ENCODE measurements around the gene TRIM28. TPM values are rescaled to one million over a fixed set of nuclear protein-coding genes. Genes with fewer than 3 reads are reported as not detected.
A peak's percentile ranks its signal among the peaks of the same experiment; 100 is the strongest.
"Not testable (repeated sequence)": the region's sequence is repeated elsewhere in the genome, so short reads cannot be mapped to it uniquely, and the experiment has no call there.

The TRIM28 gene
- total RNA-seq, 2 experiments from 2014 or later = 527 to 550 TPM

- POLR2A ChIA-PET = interaction anchor here (2.3 kb wide), 1 partner anchor 16 kb away, joined by 13 read pairs; the partner anchor contains the start of gene ZBTB45
- H3K27ac Mint-ChIP-seq = no peak overlapping the region
- H3K4me1 Mint-ChIP-seq (ENCODE audit: low read depth) = peaks cover 8% of the 10 kb centered on the region
- CTCF ChIA-PET = interaction anchor here (1.5 to 2.6 kb wide), 2 partner anchors 17 kb away, joined by 4 to 12 read pairs; partner anchors contain the start of gene ZBTB45
- peak overlapping the region; percentile 76 for H3K4me3 Mint-ChIP-seq
- DNase-seq (no peak), ATAC-seq (no peak)
- no peaks in the 10 kb centered on the region for H3K36me3 Mint-ChIP-seq (ENCODE audit: low read depth)
- peaks cover 11% of the 10 kb centered on the region for H3K27me3 Mint-ChIP-seq
- intact Hi-C loops (cut with micrococcal nuclease) = no loop called here
- H3K9me3 Mint-ChIP-seq = no peaks in the 10 kb centered on the region
- TF ChIP-seq, protein P1, sequence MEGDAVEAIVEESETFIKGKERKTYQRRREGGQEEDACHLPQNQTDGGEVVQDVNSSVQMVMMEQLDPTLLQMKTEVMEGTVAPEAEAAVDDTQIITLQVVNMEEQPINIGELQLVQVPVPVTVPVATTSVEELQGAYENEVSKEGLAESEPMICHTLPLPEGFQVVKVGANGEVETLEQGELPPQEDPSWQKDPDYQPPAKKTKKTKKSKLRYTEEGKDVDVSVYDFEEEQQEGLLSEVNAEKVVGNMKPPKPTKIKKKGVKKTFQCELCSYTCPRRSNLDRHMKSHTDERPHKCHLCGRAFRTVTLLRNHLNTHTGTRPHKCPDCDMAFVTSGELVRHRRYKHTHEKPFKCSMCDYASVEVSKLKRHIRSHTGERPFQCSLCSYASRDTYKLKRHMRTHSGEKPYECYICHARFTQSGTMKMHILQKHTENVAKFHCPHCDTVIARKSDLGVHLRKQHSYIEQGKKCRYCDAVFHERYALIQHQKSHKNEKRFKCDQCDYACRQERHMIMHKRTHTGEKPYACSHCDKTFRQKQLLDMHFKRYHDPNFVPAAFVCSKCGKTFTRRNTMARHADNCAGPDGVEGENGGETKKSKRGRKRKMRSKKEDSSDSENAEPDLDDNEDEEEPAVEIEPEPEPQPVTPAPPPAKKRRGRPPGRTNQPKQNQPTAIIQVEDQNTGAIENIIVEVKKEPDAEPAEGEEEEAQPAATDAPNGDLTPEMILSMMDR (IDR thresholded peaks at IDR 0.05) = no peak
These were observed 6.7 kb upstream of the TRIM28 start for GRCh38 chr19:58536852-58537798.

- POLR2A ChIA-PET = interaction anchor here (2.3 kb wide), 1 partner anchor 18 kb away, joined by 13 read pairs; the partner anchor contains the start of gene ZBTB45
- H3K36me3 Mint-ChIP-seq (ENCODE audit: low read depth) = no peaks in the 10 kb centered on the region
- peaks cover 16% of the 10 kb centered on the region for H3K27me3 Mint-ChIP-seq
- peak; percentile 93 for ATAC-seq
- intact Hi-C loops (cut with micrococcal nuclease) = no loop called here
- peak; percentile 75 for DNase-seq
- CTCF ChIA-PET = interaction anchor here (1.5 kb wide), 1 partner anchor 19 kb away, joined by 4 read pairs; the partner anchor contains the start of gene ZBTB45
- TF ChIP-seq, protein P1 (IDR thresholded peaks at IDR 0.05) = no peak
- H3K4me1 Mint-ChIP-seq (ENCODE audit: low read depth) = peaks cover 9% of the 10 kb centered on the region
- H3K9me3 Mint-ChIP-seq = no peaks in the 10 kb centered on the region
- peak overlapping the region; percentile 78 for H3K27ac Mint-ChIP-seq
- H3K4me3 Mint-ChIP-seq = peak overlapping the region; percentile 76
These were observed 5.4 kb upstream of the TRIM28 start for GRCh38 chr19:58538257-58539168.

DNA sequence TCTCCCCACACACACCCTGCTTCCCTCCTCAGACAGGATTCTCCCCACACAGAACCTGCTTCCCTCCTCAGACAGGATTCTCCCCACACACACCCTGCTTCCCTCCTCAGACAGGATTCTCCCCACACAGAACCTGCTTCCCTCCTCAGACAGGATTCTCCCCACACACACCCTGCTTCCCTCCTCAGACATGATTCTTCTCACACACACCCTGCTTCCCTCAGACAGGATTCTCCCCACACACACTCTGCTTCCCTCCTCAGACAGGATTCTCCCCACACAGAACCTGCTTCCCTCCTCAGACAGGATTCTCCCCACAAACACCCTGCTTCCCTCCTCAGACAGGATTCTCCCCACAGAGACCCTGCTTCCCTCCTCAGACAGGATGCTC lies 4.7 kb upstream of the TRIM28 start:
- ATAC-seq; H3K9me3 Mint-ChIP-seq; H3K4me3 Mint-ChIP-seq; DNase-seq; H3K27ac Mint-ChIP-seq; intact Hi-C loops (cut with micrococcal nuclease); H3K36me3 Mint-ChIP-seq (ENCODE audit: low read depth): not testable (repeated sequence)
- POLR2A ChIA-PET = interaction anchor here (2.3 kb wide), 1 partner anchor 18 kb away, joined by 13 read pairs; the partner anchor contains the start of gene ZBTB45
- CTCF ChIA-PET = interaction anchor here (1.5 kb wide), 1 partner anchor 19 kb away, joined by 4 read pairs; the partner anchor contains the start of gene ZBTB45
- Mint-ChIP-seq H3K4me1 (ENCODE audit: low read depth) (peaks cover 13% of the 10 kb centered on the region), H3K27me3 (peaks cover 16% of the 10 kb centered on the region)

DNA sequence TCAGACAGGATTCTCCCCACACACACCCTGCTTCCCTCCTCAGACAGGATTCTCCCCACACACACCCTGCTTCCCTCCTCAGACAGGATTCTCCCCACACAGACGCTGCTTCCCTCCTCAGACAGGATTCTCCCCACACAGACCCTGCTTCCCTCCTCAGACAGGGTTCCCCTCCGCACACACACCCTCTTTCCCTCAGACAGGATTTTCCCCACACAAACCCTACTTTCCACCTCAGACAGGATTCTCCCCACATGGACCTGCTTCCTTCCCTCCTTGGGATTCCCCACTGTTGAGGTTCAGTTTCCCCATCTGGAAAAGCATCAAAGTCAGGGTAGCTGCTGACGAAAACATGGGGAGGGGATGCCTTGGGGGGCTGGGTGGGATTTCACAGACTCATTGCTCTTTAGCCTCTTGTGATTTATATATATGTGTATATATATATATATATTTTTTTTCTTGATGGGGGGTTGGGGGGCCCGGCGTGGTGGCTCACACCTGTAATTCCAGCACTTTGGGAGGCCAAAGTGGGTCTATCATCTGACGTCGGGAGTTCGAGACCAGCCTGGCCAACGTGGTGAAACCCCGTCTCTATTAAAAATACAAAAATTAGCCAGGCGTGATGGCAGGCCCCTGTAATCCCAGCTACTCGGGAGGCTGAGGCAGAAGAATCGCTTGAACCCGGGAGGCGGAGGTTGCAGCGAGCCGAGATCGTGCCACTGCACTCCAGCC lies 1.1 kb upstream of the TRIM28 start:
- Mint-ChIP-seq H3K27me3 (peaks cover 16% of the 10 kb centered on the region), H3K36me3 (ENCODE audit: low read depth) (peaks cover 31% of the 10 kb centered on the region), H3K4me1 (ENCODE audit: low read depth) (peaks cover 37% of the 10 kb centered on the region)
- intact Hi-C loops (cut with micrococcal nuclease); H3K9me3 Mint-ChIP-seq; H3K4me3 Mint-ChIP-seq; H3K27ac Mint-ChIP-seq; ATAC-seq; DNase-seq: not testable (repeated sequence)
- POLR2A ChIA-PET = interaction anchor here (0.8 to 13.1 kb wide), 11 partner anchors 9 to 82 kb away, joined by 3 to 164 read pairs (median 6); partner anchors contain the start of genes CHMP2A, UBE2M, ZBTB45 and ZNF446
- CTCF ChIA-PET = interaction anchor here (1.0 to 2.7 kb wide), 4 partner anchors 12 to 38 kb away, joined by 4 to 16 read pairs (median 6); partner anchors contain the start of genes CHMP2A and ZBTB45

DNA sequence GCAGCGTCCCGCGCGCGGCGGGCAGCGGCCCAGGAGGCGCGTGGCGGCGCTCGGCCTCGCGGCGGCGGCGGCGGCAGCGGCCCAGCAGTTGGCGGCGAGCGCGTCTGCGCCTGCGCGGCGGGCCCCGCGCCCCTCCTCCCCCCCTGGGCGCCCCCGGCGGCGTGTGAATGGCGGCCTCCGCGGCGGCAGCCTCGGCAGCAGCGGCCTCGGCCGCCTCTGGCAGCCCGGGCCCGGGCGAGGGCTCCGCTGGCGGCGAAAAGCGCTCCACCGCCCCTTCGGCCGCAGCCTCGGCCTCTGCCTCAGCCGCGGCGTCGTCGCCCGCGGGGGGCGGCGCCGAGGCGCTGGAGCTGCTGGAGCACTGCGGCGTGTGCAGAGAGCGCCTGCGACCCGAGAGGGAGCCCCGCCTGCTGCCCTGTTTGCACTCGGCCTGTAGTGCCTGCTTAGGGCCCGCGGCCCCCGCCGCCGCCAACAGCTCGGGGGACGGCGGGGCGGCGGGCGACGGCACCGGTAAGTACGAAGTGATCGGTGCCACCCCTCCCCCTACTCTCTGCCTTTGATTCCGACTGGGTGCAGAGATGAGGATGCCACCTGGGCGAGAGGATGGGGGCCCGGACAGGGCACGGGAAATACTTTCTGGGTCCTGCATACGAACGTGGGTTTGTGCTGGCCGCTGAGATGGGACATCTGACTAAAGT lies 874 bp downstream of the TRIM28 start:
- Mint-ChIP-seq H3K9me3 (no peaks in the 10 kb centered on the region), H3K27ac (peak overlapping the region; percentile 92), H3K27me3 (peaks cover 9% of the 10 kb centered on the region), H3K4me3 (peak overlapping the region; percentile 96), H3K36me3 (ENCODE audit: low read depth) (peaks cover 42% of the 10 kb centered on the region), H3K4me1 (ENCODE audit: low read depth) (peaks cover 32% of the 10 kb centered on the region)
- DNase-seq (peak; percentile 47), ATAC-seq (peak; percentile 38)
- ChIA-PET CTCF (interaction anchor here (1.2 to 2.7 kb wide), 5 partner anchors 11 to 36 kb away, joined by 3 to 16 read pairs (median 5); partner anchors contain the start of gene ZBTB45), POLR2A (interaction anchor here (1.0 to 13.1 kb wide), 11 partner anchors 10 to 164 kb away, joined by 3 to 164 read pairs (median 7); partner anchors contain the start of genes CHMP2A, RPS5, UBE2M and ZBTB45)
- TF ChIP-seq, protein P1 (IDR thresholded peaks at IDR 0.05) = no peak
- intact Hi-C loops (cut with micrococcal nuclease) = no loop called here

All from activated CD8-positive, alpha-beta T cell treated with anti-CD3 and anti-CD28 coated beads for 36 hours (primary cell).